GM12891 (cell line): ENCODE results near the gene ILF3.
A peak's percentile ranks its signal among the peaks of the same experiment; 100 is the strongest.

Source experiments
- DNase-seq: peaks from one replicate; pipeline ENCODE4 v3.0.0; 2011; ENCODE audit warnings: low spot score; ENCODE audit not compliant: insufficient read length
- FAIRE-seq: peaks from 2 replicates; lab custom pipeline; 2011; peaks lifted over from hg19 to GRCh38; lab: Jason Lieb, UNC
- PAX5 ChIP-seq: IDR thresholded peaks from 2 replicates; pipeline ENCODE4 v1.6.1; 2011; ENCODE audit warnings: low read length, moderate library complexity, mild to moderate bottlenecking; ENCODE audit not compliant: insufficient read depth, severe bottlenecking
- POLR2A ChIP-seq: IDR thresholded peaks from 2 replicates; pipeline ENCODE4 v1.6.1; 2011; ENCODE audit warnings: low read depth, low read length, control low read depth
- POLR2AphosphoS5 ChIP-seq: IDR thresholded peaks from 2 replicates; pipeline ENCODE4 v1.6.1; 2011; ENCODE audit warnings: low read depth, low read length, control low read depth
- POU2F2 ChIP-seq: IDR thresholded peaks from 2 replicates; pipeline ENCODE4 v1.6.1; 2011; ENCODE audit warnings: low read depth, mild to moderate bottlenecking, control low read depth, low read length, moderate library complexity
- SPI1 ChIP-seq: IDR thresholded peaks from 2 replicates; pipeline ENCODE4 v1.6.1; 2011; ENCODE audit warnings: low read depth, low read length, control low read depth
- TAF1 ChIP-seq: IDR thresholded peaks from 2 replicates; pipeline ENCODE4 v1.6.1; 2011; ENCODE audit warnings: low read depth, low read length, control low read depth

Gene ILF3

GRCh38 chr19:10640361-10640760, 13.8 kb upstream of the ILF3 start:
- no peak for DNase-seq
- FAIRE-seq, result no peak
- TF ChIP-seq TAF1, result no peak
- TF ChIP-seq POLR2A, result no peak
- TF ChIP-seq POU2F2, result no peak
- no peak for TF ChIP-seq POLR2AphosphoS5

GRCh38 chr19:10641248-10641647, 12.9 kb upstream of the ILF3 start:
- no peak for DNase-seq
- FAIRE-seq, result no peak
- TF ChIP-seq SPI1, result no peak
- TF ChIP-seq POLR2AphosphoS5, result no peak

GRCh38 chr19:10642473-10643171, 11.5 kb upstream of the ILF3 start:
- TF ChIP-seq POU2F2 (no peak), TAF1 (no peak), POLR2AphosphoS5 (no peak), POLR2A (no peak), PAX5 (no peak)
- no peak for DNase-seq
- no peak for FAIRE-seq

DNA sequence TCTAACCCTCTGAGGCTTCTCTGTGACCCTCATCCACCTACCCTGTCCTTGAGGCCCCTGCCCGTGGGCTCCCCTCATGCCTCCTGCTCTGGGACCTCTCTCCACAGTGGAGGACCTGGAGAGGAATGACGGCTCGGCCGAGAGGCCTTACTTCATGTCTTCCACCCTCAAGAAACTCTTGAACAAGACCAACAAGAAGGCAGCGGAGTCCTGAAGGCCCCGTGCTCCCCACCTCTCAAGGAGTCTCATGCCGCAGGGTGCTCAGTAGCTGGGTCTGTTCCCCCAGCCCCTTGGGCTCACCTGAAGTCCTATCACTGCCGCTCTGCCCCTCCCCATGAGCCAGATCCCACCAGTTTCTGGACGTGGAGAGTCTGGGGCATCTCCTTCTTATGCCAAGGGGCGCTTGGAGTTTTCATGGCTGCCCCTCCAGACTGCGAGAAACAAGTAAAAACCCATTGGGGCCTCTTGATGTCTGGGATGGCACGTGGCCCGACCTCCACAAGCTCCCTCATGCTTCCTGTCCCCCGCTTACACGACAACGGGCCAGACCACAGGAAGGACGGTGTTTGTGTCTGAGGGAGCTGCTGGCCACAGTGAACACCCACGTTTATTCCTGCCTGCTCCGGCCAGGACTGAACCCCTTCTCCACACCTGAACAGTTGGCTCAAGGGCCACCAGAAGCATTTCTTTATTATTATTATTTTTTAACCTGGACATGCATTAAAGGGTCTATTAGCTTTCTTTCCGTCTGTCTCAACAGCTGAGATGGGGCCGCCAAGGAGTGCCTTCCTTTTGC, 10.8 kb upstream of the ILF3 start:
- no peak for FAIRE-seq
- DNase-seq, result no peak
- TF ChIP-seq POLR2AphosphoS5 (no peak), PAX5 (no peak), POLR2A (no peak), POU2F2 (no peak), SPI1 (no peak), TAF1 (no peak)

DNA sequence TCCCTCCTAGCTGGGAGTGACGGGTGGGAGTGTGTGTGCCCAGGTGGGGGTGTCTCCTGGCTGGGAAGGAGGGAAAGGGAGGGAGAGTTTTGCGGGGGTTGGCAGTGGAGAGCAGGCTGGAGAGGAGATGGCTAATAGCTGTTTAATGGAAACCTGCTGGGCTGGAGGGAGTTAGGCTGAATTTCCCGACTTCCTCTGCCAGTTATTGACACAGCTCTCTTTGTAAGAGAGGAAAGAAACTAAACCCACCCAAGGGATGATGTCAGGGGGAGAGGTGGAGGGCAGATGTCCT, 10.2 kb upstream of the ILF3 start:
- FAIRE-seq (no peak), DNase-seq (no peak)
- TF ChIP-seq PAX5 (no peak), POLR2AphosphoS5 (no peak), TAF1 (no peak), POU2F2 (no peak), POLR2A (no peak), SPI1 (no peak)

DNA sequence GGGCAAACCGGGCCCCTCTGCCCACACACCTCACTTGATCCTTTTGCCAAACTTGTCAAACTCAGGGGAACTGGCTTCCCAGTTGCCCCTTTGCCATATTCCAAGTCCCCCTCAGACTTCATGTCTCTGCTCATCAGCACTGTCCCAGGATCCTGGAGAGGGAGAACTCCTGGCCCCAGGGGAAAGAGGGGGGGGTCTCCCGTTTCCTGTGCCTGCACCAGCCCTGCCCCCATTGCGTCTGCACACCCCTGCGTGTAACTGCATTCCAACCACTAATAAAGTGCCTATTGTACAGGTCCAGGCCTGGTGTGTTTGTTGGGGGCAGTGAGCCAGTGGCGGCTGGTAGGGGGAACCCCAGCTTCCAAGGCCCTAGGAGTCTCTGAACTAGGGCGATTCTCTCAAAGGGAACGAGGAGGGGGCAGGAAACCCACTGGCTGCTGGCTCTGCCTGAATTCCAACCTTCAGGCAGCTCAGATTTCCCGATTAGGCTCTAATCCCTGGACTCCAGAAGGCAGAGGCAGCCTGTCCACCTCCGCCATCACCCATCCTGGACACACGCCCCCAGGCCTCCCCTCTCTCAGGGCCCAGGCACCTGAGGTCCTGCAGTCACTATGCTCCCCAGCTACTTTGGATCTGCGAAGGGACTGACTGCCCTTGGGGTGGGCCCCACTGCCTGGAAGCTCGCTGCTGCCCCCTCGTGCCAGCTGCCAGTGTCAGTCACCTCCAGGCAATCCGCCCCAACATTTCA, 9.7 kb upstream of the ILF3 start:
- DNase-seq (peak; percentile 84), FAIRE-seq (peak; percentile 87)
- no peak for TF ChIP-seq SPI1

- FAIRE-seq, result no peak
- TF ChIP-seq TAF1 (no peak), PAX5 (no peak), POLR2A (no peak), POLR2AphosphoS5 (no peak), SPI1 (no peak), POU2F2 (no peak)
- no peak for DNase-seq
Observed at GRCh38 chr19:10646456-10647159, 7.5 kb upstream of the ILF3 start.

DNA sequence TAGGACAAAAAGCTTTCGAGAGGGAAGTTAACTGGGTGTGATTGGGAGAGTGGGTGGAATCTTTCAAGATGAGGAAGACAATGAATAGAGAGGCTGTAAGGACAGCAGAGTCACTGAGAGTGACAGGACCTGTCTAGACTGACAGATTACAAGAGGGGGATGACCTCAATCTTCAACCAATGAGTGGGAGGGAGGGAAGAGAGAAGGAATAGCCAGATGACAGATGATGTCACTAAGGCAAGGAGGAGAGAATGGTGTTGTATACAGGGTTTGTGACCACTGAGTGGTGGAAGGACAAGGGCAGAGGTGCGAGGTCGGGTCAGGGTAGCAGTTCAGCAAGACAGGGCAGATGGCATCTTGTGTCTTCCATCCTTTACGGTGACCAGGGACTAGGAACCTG, 5.8 kb upstream of the ILF3 start:
- FAIRE-seq, result no peak
- no peak for DNase-seq

GRCh38 chr19:10651851-10652250, 2.3 kb upstream of the ILF3 start:
- DNase-seq, result no peak
- FAIRE-seq, result no peak
- TF ChIP-seq SPI1 (no peak), PAX5 (no peak), POLR2A (no peak), POLR2AphosphoS5 (no peak), TAF1 (no peak), POU2F2 (no peak)

More for the DNA sequence above, 5.8 kb upstream of the ILF3 start:
- TF ChIP-seq POLR2A, result no peak
- no peak for TF ChIP-seq PAX5
- TF ChIP-seq TAF1, result no peak
- TF ChIP-seq POU2F2, result no peak
- no peak for TF ChIP-seq POLR2AphosphoS5
- no peak for TF ChIP-seq SPI1

- DNase-seq, result no peak
- FAIRE-seq, result no peak
- no peak for TF ChIP-seq TAF1
- TF ChIP-seq PAX5, result no peak
- no peak for TF ChIP-seq POLR2AphosphoS5
Observed at GRCh38 chr19:10653482-10653731, 739 bp upstream of the ILF3 start.
